SK-N-SH treated with all-trans-retinoic acid at 6 μM for 48 hours (cell line): Measurements from ENCODE around the gene ESYT1.

Experiments used
- BACH2 ChIP-seq: fragments of 250-450 bp; sonication (Bioruptor Pico); IDR thresholded peaks from 2 replicates; pipeline ENCODE4 v1.9.0; 2021; ENCODE audit warnings: mild to moderate bottlenecking, borderline replicate concordance
- OSR1 ChIP-seq: fragments of 250-450 bp; sonication (Bioruptor Pico); IDR thresholded peaks from 2 replicates; pipeline ENCODE4 v1.8.0; 2022; ENCODE audit warnings: moderate library complexity, mild to moderate bottlenecking, inconsistent platforms
- TOX ChIP-seq: fragments of 250-450 bp; sonication (Bioruptor Pico); IDR thresholded peaks from 2 replicates; pipeline ENCODE4 v1.8.0; 2021; ENCODE audit warnings: mild to moderate bottlenecking, moderate library complexity, borderline replicate concordance
- ZC3H10 ChIP-seq: fragments of 250-450 bp; sonication (Bioruptor Pico); IDR thresholded peaks from 2 replicates; pipeline ENCODE4 v1.5.1; 2021; ENCODE audit warnings: mild to moderate bottlenecking, moderate library complexity
- ZFP30 ChIP-seq: fragments of 450-650 bp; formaldehyde crosslinking; IDR thresholded peaks from 2 replicates; pipeline ENCODE4 v1.5.0; 2022; ENCODE audit warnings: mild to moderate bottlenecking, moderate library complexity
- ZNF70 ChIP-seq: fragments of 450-650 bp; formaldehyde crosslinking; IDR thresholded peaks from 2 replicates; pipeline ENCODE4 v1.5.0; 2020; ENCODE audit warnings: mild to moderate bottlenecking, moderate library complexity
- TF ChIP-seq, protein P1 (sequence below): fragments of 250-450 bp; sonication (Bioruptor Pico); IDR thresholded peaks from 2 replicates; pipeline ENCODE4 v1.8.0; 2021; ENCODE audit warnings: low read depth, mild to moderate bottlenecking, moderate library complexity, borderline replicate concordance
- TF ChIP-seq, protein P2 (sequence below): fragments of 250-450 bp; sonication (Bioruptor Pico); IDR thresholded peaks from 2 replicates; pipeline ENCODE4 v1.5.0; 2020; ENCODE audit warnings: mild to moderate bottlenecking, moderate library complexity
- TF ChIP-seq, protein P3 (sequence below): fragments of 250-450 bp; sonication (Bioruptor Pico); IDR thresholded peaks from 2 replicates; pipeline ENCODE4 v1.8.0; 2020; ENCODE audit warnings: mild to moderate bottlenecking, moderate library complexity, borderline replicate concordance

DNA sequence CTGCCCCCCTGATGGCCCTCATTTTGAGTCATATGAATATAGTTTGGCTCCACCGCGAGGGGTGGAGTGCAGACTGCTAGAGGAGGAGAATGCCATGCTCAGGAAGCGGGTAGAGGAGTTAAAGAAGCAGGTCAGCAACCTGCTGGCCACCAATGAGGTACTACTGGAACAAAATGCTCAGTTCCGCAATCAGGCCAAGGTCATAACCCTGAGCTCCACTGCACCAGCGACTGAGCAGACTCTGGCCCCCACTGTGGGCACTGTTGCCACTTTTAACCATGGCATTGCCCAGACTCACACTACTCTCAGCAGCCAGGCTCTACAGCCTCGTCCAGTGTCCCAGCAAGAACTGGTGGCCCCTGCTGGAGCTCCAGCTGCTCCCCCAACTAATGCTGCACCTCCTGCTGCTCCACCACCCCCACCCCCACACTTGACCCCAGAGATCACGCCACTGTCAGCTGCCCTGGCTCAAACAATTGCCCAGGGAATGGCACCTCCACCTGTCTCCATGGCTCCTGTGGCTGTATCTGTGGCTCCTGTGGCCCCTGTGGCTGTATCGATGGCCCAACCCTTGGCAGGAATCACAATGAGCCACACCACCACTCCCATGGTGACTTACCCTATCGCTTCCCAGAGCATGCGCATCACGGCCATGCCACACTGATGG lies 6.7 kb upstream of the ESYT1 start:
- TF ChIP-seq OSR1 (no peak), ZNF70 (CRISPR knock-in tag) (no peak), ZC3H10 (CRISPR knock-in tag) (peak; percentile 16; the same call in 1 of the 2 replicates), BACH2 (CRISPR knock-in tag) (no peak), ZFP30 (CRISPR knock-in tag) (no peak), TOX (CRISPR knock-in tag) (no peak)
- TF ChIP-seq, protein P1, sequence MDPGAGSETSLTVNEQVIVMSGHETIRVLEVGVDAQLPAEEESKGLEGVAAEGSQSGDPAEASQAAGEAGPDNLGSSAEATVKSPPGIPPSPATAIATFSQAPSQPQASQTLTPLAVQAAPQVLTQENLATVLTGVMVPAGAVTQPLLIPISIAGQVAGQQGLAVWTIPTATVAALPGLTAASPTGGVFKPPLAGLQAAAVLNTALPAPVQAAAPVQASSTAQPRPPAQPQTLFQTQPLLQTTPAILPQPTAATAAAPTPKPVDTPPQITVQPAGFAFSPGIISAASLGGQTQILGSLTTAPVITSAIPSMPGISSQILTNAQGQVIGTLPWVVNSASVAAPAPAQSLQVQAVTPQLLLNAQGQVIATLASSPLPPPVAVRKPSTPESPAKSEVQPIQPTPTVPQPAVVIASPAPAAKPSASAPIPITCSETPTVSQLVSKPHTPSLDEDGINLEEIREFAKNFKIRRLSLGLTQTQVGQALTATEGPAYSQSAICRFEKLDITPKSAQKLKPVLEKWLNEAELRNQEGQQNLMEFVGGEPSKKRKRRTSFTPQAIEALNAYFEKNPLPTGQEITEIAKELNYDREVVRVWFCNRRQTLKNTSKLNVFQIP (CRISPR knock-in tag), result no peak
- TF ChIP-seq, protein P2, sequence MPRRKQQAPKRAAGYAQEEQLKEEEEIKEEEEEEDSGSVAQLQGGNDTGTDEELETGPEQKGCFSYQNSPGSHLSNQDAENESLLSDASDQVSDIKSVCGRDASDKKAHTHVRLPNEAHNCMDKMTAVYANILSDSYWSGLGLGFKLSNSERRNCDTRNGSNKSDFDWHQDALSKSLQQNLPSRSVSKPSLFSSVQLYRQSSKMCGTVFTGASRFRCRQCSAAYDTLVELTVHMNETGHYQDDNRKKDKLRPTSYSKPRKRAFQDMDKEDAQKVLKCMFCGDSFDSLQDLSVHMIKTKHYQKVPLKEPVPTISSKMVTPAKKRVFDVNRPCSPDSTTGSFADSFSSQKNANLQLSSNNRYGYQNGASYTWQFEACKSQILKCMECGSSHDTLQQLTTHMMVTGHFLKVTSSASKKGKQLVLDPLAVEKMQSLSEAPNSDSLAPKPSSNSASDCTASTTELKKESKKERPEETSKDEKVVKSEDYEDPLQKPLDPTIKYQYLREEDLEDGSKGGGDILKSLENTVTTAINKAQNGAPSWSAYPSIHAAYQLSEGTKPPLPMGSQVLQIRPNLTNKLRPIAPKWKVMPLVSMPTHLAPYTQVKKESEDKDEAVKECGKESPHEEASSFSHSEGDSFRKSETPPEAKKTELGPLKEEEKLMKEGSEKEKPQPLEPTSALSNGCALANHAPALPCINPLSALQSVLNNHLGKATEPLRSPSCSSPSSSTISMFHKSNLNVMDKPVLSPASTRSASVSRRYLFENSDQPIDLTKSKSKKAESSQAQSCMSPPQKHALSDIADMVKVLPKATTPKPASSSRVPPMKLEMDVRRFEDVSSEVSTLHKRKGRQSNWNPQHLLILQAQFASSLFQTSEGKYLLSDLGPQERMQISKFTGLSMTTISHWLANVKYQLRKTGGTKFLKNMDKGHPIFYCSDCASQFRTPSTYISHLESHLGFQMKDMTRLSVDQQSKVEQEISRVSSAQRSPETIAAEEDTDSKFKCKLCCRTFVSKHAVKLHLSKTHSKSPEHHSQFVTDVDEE (CRISPR knock-in tag), result no peak
- TF ChIP-seq, protein P3, sequence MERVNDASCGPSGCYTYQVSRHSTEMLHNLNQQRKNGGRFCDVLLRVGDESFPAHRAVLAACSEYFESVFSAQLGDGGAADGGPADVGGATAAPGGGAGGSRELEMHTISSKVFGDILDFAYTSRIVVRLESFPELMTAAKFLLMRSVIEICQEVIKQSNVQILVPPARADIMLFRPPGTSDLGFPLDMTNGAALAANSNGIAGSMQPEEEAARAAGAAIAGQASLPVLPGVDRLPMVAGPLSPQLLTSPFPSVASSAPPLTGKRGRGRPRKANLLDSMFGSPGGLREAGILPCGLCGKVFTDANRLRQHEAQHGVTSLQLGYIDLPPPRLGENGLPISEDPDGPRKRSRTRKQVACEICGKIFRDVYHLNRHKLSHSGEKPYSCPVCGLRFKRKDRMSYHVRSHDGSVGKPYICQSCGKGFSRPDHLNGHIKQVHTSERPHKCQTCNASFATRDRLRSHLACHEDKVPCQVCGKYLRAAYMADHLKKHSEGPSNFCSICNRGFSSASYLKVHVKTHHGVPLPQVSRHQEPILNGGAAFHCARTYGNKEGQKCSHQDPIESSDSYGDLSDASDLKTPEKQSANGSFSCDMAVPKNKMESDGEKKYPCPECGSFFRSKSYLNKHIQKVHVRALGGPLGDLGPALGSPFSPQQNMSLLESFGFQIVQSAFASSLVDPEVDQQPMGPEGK (CRISPR knock-in tag), result no peak
